HL-60/S4 treated with retinoic acid at 250 ng/mL for 4 days and 3 days (cell line): ENCODE results near the gene PAXX.

Source experiments
- in situ Hi-C: fragments of 300-500 bp; cut with MboI; formaldehyde crosslinking; loops from 2 replicates; pipeline ENCODE4 v1.7.0; 2022; ENCODE audit warnings: low sequenced_read_pairs

Gene PAXX

GRCh38 chr9:136964833-136965422 is 27.3 kb upstream of the PAXX start:
- in situ Hi-C loops: no loop called here

- in situ Hi-C loops: no loop called here
Measured at GRCh38 chr9:136965771-136966484, 26.3 kb upstream of the PAXX start.

GRCh38 chr9:136968333-136969127 is 23.7 kb upstream of the PAXX start:
- in situ Hi-C loops: no loop called here

GRCh38 chr9:136969150-136969549 is 23.1 kb upstream of the PAXX start:
- in situ Hi-C loops: no loop called here

- in situ Hi-C loops: no loop called here
Measured at GRCh38 chr9:136969774-136970173, 22.4 kb upstream of the PAXX start.

- in situ Hi-C loops: no loop called here
Measured at GRCh38 chr9:136970361-136970760, 21.9 kb upstream of the PAXX start.

- in situ Hi-C loops: no loop called here
Measured at GRCh38 chr9:136971746-136972145, 20.5 kb upstream of the PAXX start.

GRCh38 chr9:136972335-136972734 is 19.9 kb upstream of the PAXX start:
- in situ Hi-C loops: no loop called here

- in situ Hi-C loops: no loop called here
Measured at GRCh38 chr9:136972743-136973142, 19.5 kb upstream of the PAXX start.

GRCh38 chr9:136973618-136974617 is 18.3 kb upstream of the PAXX start:
- in situ Hi-C loops: no loop called here

GRCh38 chr9:136974817-136975535 is 17.2 kb upstream of the PAXX start:
- in situ Hi-C loops: no loop called here

GRCh38 chr9:136975644-136976043 is 16.6 kb upstream of the PAXX start:
- in situ Hi-C loops: no loop called here

GRCh38 chr9:136977223-136977622 is 15.0 kb upstream of the PAXX start, which contains the start of gene PTGDS:
TSS of gene PTGDS (plus strand) at chr9:136977504. CDS start at chr9:136977579, 75 bp downstream.
- in situ Hi-C loops: no loop called here

GRCh38 chr9:136977649-136978072 is 14.6 kb upstream of the PAXX start:
- in situ Hi-C loops: no loop called here

- in situ Hi-C loops: no loop called here
Measured at GRCh38 chr9:136978073-136978864, 14.0 kb upstream of the PAXX start.

- in situ Hi-C loops: no loop called here
Measured at GRCh38 chr9:136978865-136979544, 13.2 kb upstream of the PAXX start.

GRCh38 chr9:136979769-136980587 is 12.2 kb upstream of the PAXX start:
- in situ Hi-C loops: no loop called here
